ENCODE data around the gene LPP. TPM values are rescaled to one million over a fixed set of nuclear protein-coding genes. Genes with fewer than 3 reads are reported as not detected.

Gene LPP
- total and polyA plus RNA-seq, 2 donors (not counting 1 experiment from before 2014, with no cell fraction given) = 7.6 to 81.7 TPM

- H3K9ac ChIP-seq (ENCODE audit: low read length) = no peak overlapping the region
- H3K4me2 ChIP-seq (replicated peaks; ENCODE audit: low read depth, low read length, poor library complexity, severe bottlenecking) = no peak overlapping the region
- TF ChIP-seq EZH2 (IDR thresholded peaks at IDR 0.05; ENCODE audit: borderline replicate concordance, insufficient read depth, low read depth, low read length, poor library complexity, severe bottlenecking) (no peak), CTCF (IDR thresholded peaks at IDR 0.05) (no peak)
- no peaks in the 10 kb centered on the region for H3K27me3 ChIP-seq (replicated peaks in 1 of 4; ENCODE audit: control extremely low read depth in 1 of 4, control insufficient read depth in 3 of 4, insufficient read depth in 4 of 4, low read length in 3 of 4)
- ATAC-seq (ENCODE audit: low read depth) (no peak), DNase-seq (no peak)
- ChIA-PET POLR2A (no interaction called here), CTCF (interaction anchor here (0.8 to 1.0 kb wide), 2 partner anchors 859 kb away, joined by 3 read pairs; no protein-coding TSS in a partner anchor)
- H3K27ac Mint-ChIP-seq = no peak overlapping the region
- intact Hi-C loops (cut with micrococcal nuclease) = no loop called here
- no peaks in the 10 kb centered on the region for H4K20me1 ChIP-seq (ENCODE audit: control insufficient read depth, insufficient read depth, low read length, poor library complexity, severe bottlenecking)
- H3K27me3 Mint-ChIP-seq = no peaks in the 10 kb centered on the region
- H3K4me1 ChIP-seq (ENCODE audit: control insufficient read depth in 2 of 2, insufficient read depth in 2 of 2, low read length in 2 of 2) = no peaks in the 10 kb centered on the region
- H3K79me2 ChIP-seq (ENCODE audit: control insufficient read depth, insufficient read depth, low read length) = no peaks in the 10 kb centered on the region
- H2AFZ ChIP-seq (ENCODE audit: insufficient read depth, low read depth, low read length, poor library complexity, severe bottlenecking) = no peak overlapping the region
- H3K4me3 Mint-ChIP-seq = no peak overlapping the region
- no peak overlapping the region for H3K4me3 ChIP-seq (ENCODE audit: control extremely low read depth in 1 of 5, extremely low read depth in 1 of 5, insufficient read depth in 1 of 5, low read depth in 2 of 5, low read length in 4 of 5)
- WGBS (ENCODE audit: insufficient coverage) = no CpG with 5 or more reads among the region's 3 CpGs
- H3K27ac ChIP-seq (ENCODE audit: low read length in 2 of 2) = no peak overlapping the region
- no peaks in the 10 kb centered on the region for H3K4me1 Mint-ChIP-seq
- no peaks in the 10 kb centered on the region for H3K36me3 ChIP-seq (replicated peaks in 1 of 2; ENCODE audit: control extremely low read depth in 1 of 2, control insufficient read depth in 1 of 2, extremely low read depth in 1 of 2, insufficient read depth in 2 of 2, low read length in 1 of 2)
- H3K9me3 Mint-ChIP-seq (ENCODE audit: insufficient read depth) = no peaks in the 10 kb centered on the region
- no peaks in the 10 kb centered on the region for H3K9me3 ChIP-seq (ENCODE audit: control extremely low read depth in 1 of 3, control insufficient read depth in 2 of 3, insufficient read depth in 1 of 3, low read length in 2 of 3)
These were observed 444.9 kb downstream of the LPP start for GRCh38 chr3:188598894-188599293.

GRCh38 chr3:188602111-188602510 lies 448.2 kb downstream of the LPP start:
- no peaks in the 10 kb centered on the region for H3K27me3 Mint-ChIP-seq
- Histone ChIP-seq H3K79me2 (ENCODE audit: control insufficient read depth, insufficient read depth, low read length) (no peaks in the 10 kb centered on the region), H3K4me1 (ENCODE audit: control insufficient read depth in 2 of 2, insufficient read depth in 2 of 2, low read length in 2 of 2) (no peaks in the 10 kb centered on the region), H3K9me3 (ENCODE audit: control extremely low read depth in 1 of 3, control insufficient read depth in 2 of 3, insufficient read depth in 1 of 3, low read length in 2 of 3) (no peaks in the 10 kb centered on the region), H4K20me1 (ENCODE audit: control insufficient read depth, insufficient read depth, low read length, poor library complexity, severe bottlenecking) (no peaks in the 10 kb centered on the region), H3K27ac (ENCODE audit: low read length in 2 of 2) (no peak overlapping the region), H2AFZ (ENCODE audit: insufficient read depth, low read depth, low read length, poor library complexity, severe bottlenecking) (no peak overlapping the region), H3K4me2 (replicated peaks; ENCODE audit: low read depth, low read length, poor library complexity, severe bottlenecking) (no peak overlapping the region), H3K9ac (ENCODE audit: low read length) (no peak overlapping the region), H3K36me3 (replicated peaks in 1 of 2; ENCODE audit: control extremely low read depth in 1 of 2, control insufficient read depth in 1 of 2, extremely low read depth in 1 of 2, insufficient read depth in 2 of 2, low read length in 1 of 2) (no peaks in the 10 kb centered on the region), H3K4me3 (ENCODE audit: control extremely low read depth in 1 of 5, extremely low read depth in 1 of 5, insufficient read depth in 1 of 5, low read depth in 2 of 5, low read length in 4 of 5) (no peak overlapping the region), H3K27me3 (replicated peaks in 1 of 4; ENCODE audit: control extremely low read depth in 1 of 4, control insufficient read depth in 3 of 4, insufficient read depth in 4 of 4, low read length in 3 of 4) (no peaks in the 10 kb centered on the region)
- H3K9me3 Mint-ChIP-seq (ENCODE audit: insufficient read depth) = no peaks in the 10 kb centered on the region
- no peak overlapping the region for H3K27ac Mint-ChIP-seq
- peaks cover 10% of the 10 kb centered on the region for H3K4me1 Mint-ChIP-seq
- DNase-seq (no peak), ATAC-seq (ENCODE audit: low read depth) (no peak)
- H3K4me3 Mint-ChIP-seq = no peak overlapping the region
- TF ChIP-seq EZH2 (IDR thresholded peaks at IDR 0.05; ENCODE audit: borderline replicate concordance, insufficient read depth, low read depth, low read length, poor library complexity, severe bottlenecking) (no peak), CTCF (IDR thresholded peaks at IDR 0.05) (no peak)
- CTCF ChIA-PET = interaction anchor here (0.9 kb wide), 1 partner anchor 862 kb away, joined by 3 read pairs; no protein-coding TSS in a partner anchor
- intact Hi-C loops (cut with micrococcal nuclease) = no loop called here
- POLR2A ChIA-PET = interaction anchor here (0.6 to 0.7 kb wide), 2 partner anchors 306 to 507 kb away, joined by 3 read pairs; no protein-coding TSS in a partner anchor
